ENCODE data around the gene PTRH1. TPM values are rescaled to one million over a fixed set of nuclear protein-coding genes. Genes with fewer than 3 reads are reported as not detected.

PTRH1 gene
- polyA plus RNA-seq, 1 donor = 6.4 TPM

Other genes with a start within 250 kb of the PTRH1 start
- gene STXBP1, start 103.4 kb downstream of the PTRH1 start, polyA plus RNA-seq (ENCODE audit: insufficient read length) = 13.7 TPM
- gene CFAP157, start 8.7 kb downstream of the PTRH1 start, polyA plus RNA-seq (ENCODE audit: insufficient read length) = 1.4 TPM
- gene TTC16, start 416 bp upstream of the PTRH1 start, polyA plus RNA-seq (ENCODE audit: insufficient read length) = 0.03 TPM
- 8.1 TPM for gene TOR2A, start 19.6 kb upstream of the PTRH1 start, polyA plus RNA-seq (ENCODE audit: insufficient read length)
- gene SH2D3C, start 63.0 kb upstream of the PTRH1 start, polyA plus RNA-seq (ENCODE audit: insufficient read length) = 16.5 TPM
- 48.2 TPM for gene CDK9, start 70.4 kb upstream of the PTRH1 start, polyA plus RNA-seq (ENCODE audit: insufficient read length)
- gene FPGS, start 87.2 kb upstream of the PTRH1 start, polyA plus RNA-seq (ENCODE audit: insufficient read length) = 39.5 TPM
- 43.4 TPM for gene ENG, start 139.0 kb upstream of the PTRH1 start, polyA plus RNA-seq (ENCODE audit: insufficient read length)
- gene AK1, start 162.0 kb upstream of the PTRH1 start, polyA plus RNA-seq (ENCODE audit: insufficient read length) = 1,272 TPM
- 53.3 TPM for gene ST6GALNAC6, start 183.9 kb upstream of the PTRH1 start, polyA plus RNA-seq (ENCODE audit: insufficient read length)
- 48.9 TPM for gene ST6GALNAC4, start 201.4 kb upstream of the PTRH1 start, polyA plus RNA-seq (ENCODE audit: insufficient read length)
- 5.3 TPM for gene PIP5KL1, start 215.1 kb upstream of the PTRH1 start, polyA plus RNA-seq (ENCODE audit: insufficient read length)
- gene DPM2, start 222.2 kb upstream of the PTRH1 start, polyA plus RNA-seq (ENCODE audit: insufficient read length) = 19.8 TPM

Data from forelimb muscle (tissue), 1 donor.